BLaER1 treated with 17β-estradiol and CSF1 and Interleukin-3, amounts not matched to agents 10 nM and 100 nM (cell line): ENCODE results near the gene KCTD16.

ENCODE experiments used
- H3K27ac ChIP-seq, 11 experiments: shearing (Covaris generic); formaldehyde crosslinking; 2 replicates each; pipeline ENCODE4 v1.8.1; 2022
- H3K27me3 ChIP-seq, 11 experiments: shearing (Covaris generic); formaldehyde crosslinking; 2 replicates each; pipeline ENCODE4 v1.8.1; 2022
- H3K36me3 ChIP-seq, 11 experiments: shearing (Covaris generic); formaldehyde crosslinking; 2 replicates each; pipeline ENCODE4 v1.8.1; 2022
- H3K4me1 ChIP-seq, 10 experiments: shearing (Covaris generic); formaldehyde crosslinking; 2 replicates each; pipeline ENCODE4 v1.8.1; 2022
- H3K4me2 ChIP-seq, 11 experiments: shearing (Covaris generic); formaldehyde crosslinking; 2 replicates each; pipeline ENCODE4 v1.8.1; 2022
- H3K4me3 ChIP-seq, 10 experiments: shearing (Covaris generic); formaldehyde crosslinking; 2 replicates each; pipeline ENCODE4 v1.8.1; 2022
- H3K9ac ChIP-seq, 11 experiments: shearing (Covaris generic); formaldehyde crosslinking; 2 replicates each; pipeline ENCODE4 v1.8.1; 2022
- H3K9me3 ChIP-seq, 11 experiments: shearing (Covaris generic); formaldehyde crosslinking; replicated peaks in 1 of 11; 2 replicates each; pipeline ENCODE4 v1.8.1; 2022
- H4K20me1 ChIP-seq, 11 experiments: shearing (Covaris generic); formaldehyde crosslinking; 2 replicates each; pipeline ENCODE4 v1.8.1; 2022
- Cebpa-rat ChIP-seq, 11 experiments: shearing (Covaris generic); IDR thresholded peaks; 2 replicates each; pipeline ENCODE4 v1.8.1; 2022

Gene KCTD16

GRCh38 chr5:144207875-144208444 is 37.3 kb downstream of the KCTD16 start:
- Histone ChIP-seq H3K9ac (no peak overlapping the region), H4K20me1 (no peaks in the 10 kb centered on the region), H3K9me3 (no peaks in the 10 kb centered on the region), H3K27me3 (peaks cover 0 to 7% (median 0%) of the 10 kb centered on the region in 11 experiments; a peak in 4 of 22 replicates), H3K4me3 (no peak overlapping the region), H3K4me2 (no peak overlapping the region), H3K4me1 (peaks cover 0 to under 1% (median 0%) of the 10 kb centered on the region in 10 experiments; a peak in 3 of 20 replicates), H3K27ac (no peak overlapping the region), H3K36me3 (no peaks in the 10 kb centered on the region)
- TF ChIP-seq Cebpa-rat (IDR thresholded peaks at IDR 0.05), result no peak

GRCh38 chr5:144209361-144209760 is 38.7 kb downstream of the KCTD16 start:
- TF ChIP-seq Cebpa-rat (IDR thresholded peaks at IDR 0.05), result no peak
- Histone ChIP-seq H3K9ac (no peak overlapping the region), H3K27ac (no peak overlapping the region), H3K27me3 (peaks cover 0 to 7% (median 0%) of the 10 kb centered on the region in 11 experiments; a peak in 4 of 22 replicates), H3K9me3 (no peaks in the 10 kb centered on the region), H3K36me3 (no peaks in the 10 kb centered on the region), H3K4me1 (no peaks in the 10 kb centered on the region), H3K4me2 (no peak overlapping the region), H4K20me1 (no peaks in the 10 kb centered on the region), H3K4me3 (no peak overlapping the region)

GRCh38 chr5:144210655-144211054 is 40.0 kb downstream of the KCTD16 start:
- Histone ChIP-seq H3K27ac (no peak overlapping the region), H3K4me3 (no peak overlapping the region), H3K9me3 (no peaks in the 10 kb centered on the region), H3K9ac (no peak overlapping the region), H3K27me3 (no peaks in the 10 kb centered on the region), H3K4me1 (no peaks in the 10 kb centered on the region), H3K36me3 (no peaks in the 10 kb centered on the region), H4K20me1 (no peaks in the 10 kb centered on the region), H3K4me2 (no peak overlapping the region)
- TF ChIP-seq Cebpa-rat (IDR thresholded peaks at IDR 0.05), result no peak

GRCh38 chr5:144219869-144220268 is 49.2 kb downstream of the KCTD16 start:
- Histone ChIP-seq H3K4me3 (no peak overlapping the region), H4K20me1 (no peaks in the 10 kb centered on the region), H3K4me1 (no peaks in the 10 kb centered on the region), H3K36me3 (no peaks in the 10 kb centered on the region), H3K9me3 (no peaks in the 10 kb centered on the region; a peak in 1 of 22 replicates), H3K9ac (no peak overlapping the region), H3K27ac (no peak overlapping the region), H3K27me3 (no peaks in the 10 kb centered on the region), H3K4me2 (no peak overlapping the region)
- TF ChIP-seq Cebpa-rat (IDR thresholded peaks at IDR 0.05), result no peak

- Histone ChIP-seq H3K4me1 (no peaks in the 10 kb centered on the region), H3K4me2 (no peak overlapping the region), H3K36me3 (no peaks in the 10 kb centered on the region), H3K27me3 (no peaks in the 10 kb centered on the region), H3K9ac (no peak overlapping the region), H3K27ac (no peak overlapping the region), H4K20me1 (no peaks in the 10 kb centered on the region), H3K9me3 (no peaks in the 10 kb centered on the region; a peak in 1 of 22 replicates), H3K4me3 (no peak overlapping the region)
- TF ChIP-seq Cebpa-rat (IDR thresholded peaks at IDR 0.05), result no peak
Measured at GRCh38 chr5:144227363-144227999, 56.8 kb downstream of the KCTD16 start.

GRCh38 chr5:144230806-144231205 is 60.1 kb downstream of the KCTD16 start:
- TF ChIP-seq Cebpa-rat (IDR thresholded peaks at IDR 0.05), result no peak
- no peaks in the 10 kb centered on the region for H3K27me3 ChIP-seq
- no peak overlapping the region for H3K9ac ChIP-seq
- no peaks in the 10 kb centered on the region for H3K9me3 ChIP-seq
- no peak overlapping the region for H3K27ac ChIP-seq
- no peak overlapping the region for H3K4me2 ChIP-seq
- no peaks in the 10 kb centered on the region for H4K20me1 ChIP-seq
- H3K4me3 ChIP-seq, result no peak overlapping the region
- no peaks in the 10 kb centered on the region for H3K36me3 ChIP-seq
- H3K4me1 ChIP-seq, result no peaks in the 10 kb centered on the region

- TF ChIP-seq Cebpa-rat (IDR thresholded peaks at IDR 0.05), result no peak
- Histone ChIP-seq H3K4me2 (no peak overlapping the region), H3K9me3 (no peaks in the 10 kb centered on the region)
Measured at GRCh38 chr5:144232285-144232684, 61.6 kb downstream of the KCTD16 start.

GRCh38 chr5:144236499-144236898 is 65.8 kb downstream of the KCTD16 start:
- Histone ChIP-seq H4K20me1 (no peaks in the 10 kb centered on the region), H3K27ac (no peak overlapping the region), H3K9ac (no peak overlapping the region), H3K4me3 (no peak overlapping the region), H3K27me3 (no peaks in the 10 kb centered on the region), H3K4me2 (no peak overlapping the region), H3K36me3 (no peaks in the 10 kb centered on the region), H3K4me1 (peaks cover 0 to 16% (median 8%) of the 10 kb centered on the region in 10 experiments; a peak in 13 of 20 replicates), H3K9me3 (no peaks in the 10 kb centered on the region)
- TF ChIP-seq Cebpa-rat (IDR thresholded peaks at IDR 0.05), result no peak

More at GRCh38 chr5:144232285-144232684, 61.6 kb downstream of the KCTD16 start:
- no peaks in the 10 kb centered on the region for H3K27me3 ChIP-seq
- no peak overlapping the region for H3K4me3 ChIP-seq
- no peak overlapping the region for H3K9ac ChIP-seq
- peaks cover 0 to under 1% (median 0%) of the 10 kb centered on the region in 10 experiments; a peak in 1 of 20 replicates for H3K4me1 ChIP-seq
- no peaks in the 10 kb centered on the region for H3K36me3 ChIP-seq
- H4K20me1 ChIP-seq, result no peaks in the 10 kb centered on the region
- H3K27ac ChIP-seq, result no peak overlapping the region

GRCh38 chr5:144237851-144238250 is 67.2 kb downstream of the KCTD16 start:
- peak overlapping the region in 6 of 11 experiments; percentile 8 to 55 (median 22); a peak in 10 of 22 replicates for H3K4me2 ChIP-seq
- H3K36me3 ChIP-seq, result no peaks in the 10 kb centered on the region
- peaks cover 0 to 16% (median 8%) of the 10 kb centered on the region in 10 experiments; a peak in 13 of 20 replicates for H3K4me1 ChIP-seq
- no peaks in the 10 kb centered on the region for H4K20me1 ChIP-seq
- no peaks in the 10 kb centered on the region for H3K9me3 ChIP-seq
- no peaks in the 10 kb centered on the region for H3K27me3 ChIP-seq
- TF ChIP-seq Cebpa-rat (IDR thresholded peaks at IDR 0.05), result no peak
- H3K9ac ChIP-seq, result no peak overlapping the region
- H3K4me3 ChIP-seq, result no peak overlapping the region
- peak overlapping the region in 2 of 11 experiments; percentile 13 to 39; a peak in 2 of 22 replicates for H3K27ac ChIP-seq
